Suppressor macrophage treated with lipopolysaccharide for 4 hours (primary cell): ENCODE results near the gene PGAM5.
"Not testable (repeated sequence)": the region's sequence is repeated elsewhere in the genome, so short reads cannot be mapped to it uniquely, and the experiment has no call there.

Experiments
- DNase-seq: peaks from one replicate; pipeline ENCODE4 v3.0.0-alpha.2; 2020

PGAM5 gene

GRCh38 chr12:132690112-132690511 lies 20.5 kb upstream of the PGAM5 start:
- DNase-seq = no peak

DNA sequence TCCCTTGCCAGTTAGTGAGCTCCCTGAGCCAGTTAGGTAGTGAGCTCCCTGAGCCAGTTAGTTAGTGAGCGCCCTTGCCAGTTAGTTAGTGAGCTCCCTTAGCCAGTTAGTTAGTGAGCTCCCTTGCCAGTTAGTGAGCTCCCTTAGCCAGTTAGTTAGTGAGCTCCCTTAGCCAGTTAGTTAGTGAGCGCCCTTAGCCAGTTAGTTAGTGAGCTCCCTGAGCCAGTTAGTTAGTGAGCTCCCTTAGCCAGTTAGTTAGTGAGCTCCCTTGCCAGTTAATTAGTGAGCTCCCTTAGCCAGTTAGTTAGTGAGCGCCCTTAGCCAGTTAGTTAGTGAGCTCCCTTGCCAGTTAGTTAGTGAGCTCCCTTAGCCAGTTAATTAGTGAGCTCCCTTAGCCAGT lies 18.6 kb upstream of the PGAM5 start:
- DNase-seq = not testable (repeated sequence)

GRCh38 chr12:132694888-132695287 lies 15.8 kb upstream of the PGAM5 start:
- not testable (repeated sequence) for DNase-seq

DNA sequence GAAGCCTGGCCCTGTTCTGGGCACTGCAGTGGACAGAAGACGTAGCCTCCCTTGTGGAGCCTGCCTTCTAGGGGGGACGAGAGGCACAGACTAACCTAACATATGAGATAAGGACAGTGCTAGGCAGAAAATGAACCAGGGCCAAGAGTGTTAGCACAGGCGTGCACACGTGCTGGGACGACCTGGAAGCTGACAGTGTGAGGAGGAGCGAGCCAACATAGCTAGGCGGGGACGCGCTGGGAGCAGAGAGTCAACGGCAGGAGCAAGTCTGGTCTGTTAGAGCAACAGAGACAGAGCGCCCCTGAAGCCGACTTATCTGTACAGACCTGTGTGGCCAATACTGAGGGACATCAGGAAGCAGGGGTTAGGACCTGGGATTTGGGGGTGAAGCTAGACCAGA lies 15.2 kb upstream of the PGAM5 start:
- DNase-seq = no peak

DNA sequence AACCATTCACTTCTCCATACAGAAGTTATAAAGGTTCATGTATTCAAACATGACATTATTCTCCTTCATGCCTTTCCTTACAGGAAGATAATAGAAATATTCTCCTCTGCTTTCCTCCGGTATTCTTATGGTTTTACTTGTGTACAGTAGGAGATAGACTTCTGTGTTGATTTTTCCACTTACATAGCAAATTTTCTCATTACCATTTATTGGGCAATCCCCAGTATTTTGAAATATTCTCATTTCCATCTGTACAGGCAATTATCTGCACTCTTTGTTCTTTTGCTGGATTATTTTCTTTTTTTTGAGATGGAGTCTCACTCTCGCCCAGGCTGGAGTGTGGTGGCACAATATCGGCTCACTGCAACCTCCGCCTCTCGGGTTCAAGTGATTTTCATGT lies 12.3 kb upstream of the PGAM5 start:
- peak; percentile 30 for DNase-seq

DNA sequence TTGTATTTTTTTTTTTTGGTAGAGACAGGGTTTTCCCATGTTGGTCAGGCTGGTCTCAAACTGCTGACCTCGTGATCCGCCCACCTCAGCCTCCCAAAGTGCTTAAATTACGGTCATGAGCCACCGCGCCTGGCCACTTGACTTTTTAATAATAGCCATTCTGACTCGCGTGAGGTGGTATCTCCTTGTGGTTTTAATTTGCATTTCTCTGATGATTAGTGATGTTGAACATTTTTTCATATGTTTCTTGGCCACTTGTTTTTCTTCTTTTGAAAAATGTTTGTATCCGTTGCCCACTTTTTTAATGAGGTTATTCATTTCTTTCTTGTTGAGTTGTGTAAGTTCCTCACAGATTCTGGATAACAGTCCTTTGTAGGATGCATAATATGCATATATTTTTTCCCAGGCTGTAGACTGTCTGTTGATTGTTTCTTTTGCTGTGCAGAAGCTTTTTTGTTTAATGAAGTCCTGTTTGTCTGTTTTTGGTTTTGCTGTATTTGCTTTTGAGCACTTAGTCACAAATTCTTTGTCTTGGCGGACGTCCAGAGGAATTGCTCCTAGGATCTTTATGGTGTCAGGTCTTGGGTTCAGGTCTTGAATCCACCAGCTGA lies 10.3 kb upstream of the PGAM5 start:
- DNase-seq = peak; percentile 48

GRCh38 chr12:132702640-132703039 lies 8.0 kb upstream of the PGAM5 start:
- no peak for DNase-seq

DNA sequence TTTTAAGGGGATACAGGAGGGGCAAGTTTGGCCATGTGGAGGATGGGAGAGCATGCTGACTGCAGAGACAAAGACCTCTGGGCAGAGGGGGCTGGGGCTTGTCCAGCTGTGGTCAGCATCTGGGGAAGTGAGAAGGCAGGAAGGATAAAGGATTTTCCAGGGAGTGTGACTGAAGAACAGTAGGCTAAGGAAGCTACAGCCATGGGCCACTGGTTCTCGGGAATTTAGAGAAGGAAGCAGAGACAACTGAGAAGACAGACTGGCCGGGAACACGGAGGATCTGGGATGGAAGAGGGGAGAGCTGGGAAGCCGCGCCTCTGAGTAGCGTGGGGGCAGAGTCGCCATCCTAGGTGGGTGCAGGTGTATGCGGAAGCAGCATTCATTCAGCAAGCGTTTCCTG lies 7.0 kb upstream of the PGAM5 start:
- no peak for DNase-seq

GRCh38 chr12:132707241-132707640 lies 3.4 kb upstream of the PGAM5 start:
- DNase-seq = no peak

DNA sequence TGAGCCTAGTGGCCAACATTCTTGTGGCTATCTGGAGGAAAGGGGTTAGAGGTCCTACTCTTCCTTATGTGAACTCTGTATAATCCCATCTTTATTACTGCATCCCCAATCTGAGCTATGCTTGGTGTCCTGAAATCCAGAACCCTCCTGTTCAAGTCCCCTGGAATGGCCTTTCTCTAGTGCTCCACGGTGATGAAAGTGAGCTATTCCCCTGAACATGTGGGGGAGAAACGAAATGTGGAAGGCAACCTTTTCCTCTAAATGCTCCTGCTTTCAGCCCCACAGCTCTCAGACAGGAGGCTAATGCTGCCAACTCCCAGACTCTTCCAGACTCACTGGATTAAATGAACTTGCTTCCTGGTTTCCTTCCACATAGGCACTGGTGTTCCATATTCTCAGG lies 2.5 kb upstream of the PGAM5 start:
- no peak for DNase-seq

GRCh38 chr12:132710043-132710404 lies 618 bp upstream of the PGAM5 start:
- no peak for DNase-seq

DNA sequence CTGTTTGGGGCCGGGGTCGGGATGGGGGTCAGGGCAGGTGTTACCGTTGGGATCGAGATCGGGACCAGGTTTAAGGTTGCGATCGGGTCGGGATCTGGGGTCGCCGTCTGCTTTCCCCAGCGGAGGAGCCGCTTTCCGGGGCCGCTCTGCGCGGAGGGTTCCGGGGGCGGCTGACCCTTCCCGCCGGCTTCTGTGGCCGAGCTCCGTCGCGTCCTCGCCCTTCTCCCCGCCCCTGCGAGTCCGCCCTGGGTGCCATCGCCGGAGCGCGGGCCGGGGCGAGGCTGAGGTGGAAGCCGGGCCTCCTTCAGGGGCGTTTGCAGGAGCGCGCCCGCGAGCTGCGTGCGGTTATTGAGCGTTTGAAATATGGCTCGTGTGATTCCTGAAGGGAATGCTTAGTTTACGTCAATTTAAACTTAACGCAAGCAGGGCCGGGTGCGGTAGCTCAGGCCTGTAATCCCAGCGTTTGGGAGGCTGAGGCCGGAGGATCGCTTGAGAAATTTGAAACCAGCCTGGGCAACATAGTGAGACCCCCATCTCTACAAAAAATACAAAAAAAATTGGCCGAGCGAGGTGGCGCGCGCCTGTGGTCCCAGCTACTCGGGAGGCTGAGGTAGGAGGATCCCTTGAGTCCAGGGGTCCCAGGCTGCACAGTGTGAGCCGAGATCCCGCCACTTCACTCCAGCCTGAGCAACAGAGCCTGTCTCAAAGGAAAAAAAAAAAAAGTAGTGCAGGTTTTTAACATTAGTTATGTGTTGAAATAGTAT lies 620 bp downstream of the PGAM5 start:
- peak; percentile 43 for DNase-seq

- no peak for DNase-seq
These were observed 2.5 kb downstream of the PGAM5 start for GRCh38 chr12:132713123-132713522.

DNA sequence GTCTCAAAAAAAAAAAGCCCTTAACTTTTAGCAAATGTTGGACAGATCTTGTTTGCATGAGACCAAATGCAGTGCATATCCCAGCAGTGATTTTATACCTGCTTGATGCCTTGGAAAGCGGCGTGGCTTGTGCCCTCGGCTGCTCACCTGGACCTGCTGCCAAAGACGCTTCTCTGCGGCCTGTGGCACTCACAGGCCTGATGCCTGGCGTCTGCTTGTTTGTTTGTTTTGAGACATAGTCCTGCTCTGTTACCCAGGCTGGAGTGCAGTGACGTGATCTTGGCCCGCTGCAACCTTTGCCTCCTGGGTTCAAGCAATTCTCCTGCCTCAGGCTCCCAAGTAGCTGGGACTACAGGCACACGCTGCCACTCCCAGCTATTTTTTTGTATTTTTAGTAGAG lies 5.2 kb downstream of the PGAM5 start:
- DNase-seq = no peak

GRCh38 chr12:132716356-132716755 lies 5.7 kb downstream of the PGAM5 start:
- no peak for DNase-seq

GRCh38 chr12:132717011-132717410 lies 6.4 kb downstream of the PGAM5 start:
- no peak for DNase-seq

DNA sequence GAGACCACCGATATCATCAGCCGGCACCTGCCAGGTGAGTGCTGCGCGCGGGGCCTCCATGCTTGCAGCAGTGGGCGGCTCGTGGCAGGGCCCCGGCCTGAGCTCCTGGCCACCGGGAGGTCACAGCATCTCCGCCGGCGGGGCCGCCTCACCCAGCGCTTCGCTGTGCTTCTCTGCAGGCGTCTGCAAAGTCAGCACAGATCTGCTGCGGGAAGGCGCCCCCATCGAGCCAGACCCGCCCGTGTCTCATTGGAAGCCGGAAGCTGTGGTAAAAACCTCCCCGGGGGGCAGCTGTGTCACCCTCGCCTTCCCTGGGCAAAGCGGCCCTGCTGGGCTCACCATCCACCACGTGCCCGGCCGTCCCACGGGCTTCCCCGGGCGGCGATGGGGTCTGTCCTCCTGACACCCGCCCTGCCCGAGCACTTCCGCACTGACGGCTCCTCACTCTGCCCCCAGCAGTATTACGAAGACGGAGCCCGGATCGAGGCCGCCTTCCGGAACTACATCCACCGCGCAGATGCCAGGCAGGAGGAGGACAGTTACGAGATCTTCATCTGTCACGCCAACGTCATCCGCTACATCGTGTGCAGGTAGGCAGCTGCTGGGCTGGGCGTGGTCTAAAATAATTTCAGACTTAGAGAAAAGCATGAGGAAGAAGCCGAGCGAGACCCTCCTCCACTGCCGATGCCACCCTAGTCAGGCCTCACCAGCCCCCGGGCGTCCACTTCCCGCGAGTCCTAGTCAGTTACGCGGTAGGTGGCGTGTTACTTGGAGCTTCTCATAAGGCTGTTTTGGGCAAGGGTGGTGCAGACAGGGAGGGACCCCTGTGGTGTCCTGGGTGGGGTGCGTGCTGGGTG lies 7.1 kb downstream of the PGAM5 start:
- no peak for DNase-seq

DNA sequence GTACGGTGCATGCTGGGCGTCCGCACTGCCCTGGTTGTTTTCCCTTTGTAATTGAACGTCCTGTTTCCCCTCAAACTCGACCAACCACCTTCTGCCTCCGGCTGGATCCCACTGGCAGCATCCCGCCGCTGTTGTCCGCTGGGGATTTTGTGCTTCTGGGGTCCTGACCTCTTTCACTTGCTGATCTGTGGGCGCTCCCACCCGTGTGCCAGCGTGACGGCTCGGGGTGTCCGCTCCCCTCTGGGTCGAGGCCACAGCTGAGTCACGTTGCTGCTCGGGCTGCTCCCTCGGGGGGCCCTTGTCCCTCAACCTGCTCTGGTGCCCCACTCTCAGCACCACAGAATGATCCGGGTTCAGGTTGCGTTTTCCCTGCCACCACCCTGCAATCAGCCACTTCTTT lies 8.0 kb downstream of the PGAM5 start:
- DNase-seq = no peak

DNA sequence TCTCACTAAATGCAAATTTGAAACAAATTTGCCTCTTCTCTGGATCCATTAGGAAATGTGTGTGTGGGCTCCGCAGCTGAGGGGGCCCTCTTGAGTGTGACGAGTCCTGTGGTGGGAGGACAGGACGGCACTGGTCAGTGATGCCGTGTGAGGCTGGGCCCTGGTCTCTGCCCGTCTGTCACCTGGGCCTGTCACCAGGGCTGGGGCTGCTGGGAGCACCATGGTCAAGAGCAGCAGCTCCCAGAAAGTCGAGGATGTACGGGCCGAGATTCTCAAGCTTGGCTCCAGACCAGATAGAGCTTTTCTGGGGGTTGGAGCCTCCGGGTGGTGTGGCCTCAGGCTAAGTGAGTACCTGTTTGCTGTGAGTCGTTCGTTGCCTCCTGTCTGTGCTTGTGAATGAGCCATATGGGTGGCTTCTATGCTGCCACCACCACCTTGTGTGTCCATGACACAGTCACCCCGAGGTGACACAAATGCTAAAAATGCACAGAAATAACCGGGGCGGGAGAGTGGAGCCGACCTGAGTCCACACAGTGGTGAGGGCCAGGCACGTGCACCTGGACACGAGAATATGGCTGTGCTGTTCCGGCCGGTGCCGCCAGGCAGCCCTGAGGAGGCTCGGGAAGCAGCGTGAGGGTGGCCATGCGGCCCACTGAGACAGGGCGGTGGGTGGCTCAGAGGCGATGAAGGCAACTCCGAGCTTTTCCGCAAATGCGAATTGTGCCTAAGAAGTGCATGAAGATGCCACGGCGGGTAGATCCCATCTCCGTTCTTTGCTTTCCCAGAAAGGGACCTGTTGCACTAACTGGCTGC lies 8.7 kb downstream of the PGAM5 start:
- no peak for DNase-seq

GRCh38 chr12:132719954-132720324 lies 9.3 kb downstream of the PGAM5 start:
- no peak for DNase-seq

DNA sequence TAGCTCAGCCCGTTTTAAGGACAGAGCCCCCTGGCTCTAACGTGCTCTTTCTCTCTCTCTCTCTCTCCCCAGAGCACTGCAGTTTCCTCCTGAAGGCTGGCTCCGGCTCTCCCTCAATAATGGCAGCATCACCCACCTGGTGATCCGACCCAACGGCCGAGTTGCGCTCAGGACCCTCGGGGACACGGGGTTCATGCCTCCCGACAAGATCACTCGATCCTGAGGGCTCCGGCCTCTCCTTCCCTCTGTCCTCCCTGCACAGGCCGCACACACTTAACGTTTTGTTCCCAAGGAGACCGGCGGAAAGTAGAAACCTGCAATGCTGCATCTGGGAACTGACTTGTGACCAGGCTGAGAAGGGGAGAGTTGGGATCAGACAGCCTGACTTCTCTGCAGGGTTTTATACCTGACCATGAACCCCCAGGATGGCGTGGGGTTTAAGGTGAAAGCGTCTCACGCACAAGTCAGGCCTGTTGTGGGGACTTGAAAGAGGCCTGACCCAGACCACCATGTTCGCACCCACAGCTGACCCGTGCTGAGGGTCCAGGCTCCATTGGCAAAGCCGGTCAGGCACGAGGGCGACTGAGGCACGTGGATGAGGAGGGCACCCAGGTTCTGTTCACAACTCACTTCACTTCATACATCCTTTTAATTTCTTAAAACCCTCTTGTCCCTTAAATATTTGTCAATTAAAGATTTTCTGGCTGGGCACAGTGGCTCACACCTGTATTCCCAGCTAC lies 10.1 kb downstream of the PGAM5 start:
- no peak for DNase-seq

GRCh38 chr12:132723015-132723763 lies 12.5 kb downstream of the PGAM5 start:
- DNase-seq = no peak
